ENCODE data around the gene HAUS7. TPM values are rescaled to one million over a fixed set of nuclear protein-coding genes. Genes with fewer than 3 reads are reported as not detected.

The HAUS7 gene
- polyA plus RNA-seq, 1 donor (not counting 4 experiments of a cell fraction or from before 2014, with no cell fraction given), result 13.8 TPM

GRCh38 chrX:153492543-153492942 is 22.2 kb upstream of the HAUS7 start:
- Histone ChIP-seq H3K4me2 (ENCODE audit: control insufficient read depth, extremely low read depth, insufficient read depth, low read depth, low read length) (no peak overlapping the region), H3K27ac (ENCODE audit: control insufficient read depth, insufficient read depth, low read length) (no peak overlapping the region), H3K4me3 (ENCODE audit: control insufficient read depth in 2 of 3, extremely low read depth in 1 of 3, insufficient read depth in 2 of 3, low read depth in 1 of 3, low read length in 3 of 3) (no peak overlapping the region), H3K79me2 (ENCODE audit: control insufficient read depth, insufficient read depth, low read length) (no peaks in the 10 kb centered on the region), H3K9ac (ENCODE audit: control insufficient read depth, extremely low read depth, insufficient read depth, low read length) (no peak overlapping the region), H3K4me1 (ENCODE audit: control insufficient read depth, extremely low read depth, insufficient read depth, low read length) (peaks cover 2% of the 10 kb centered on the region), H4K20me1 (ENCODE audit: control insufficient read depth, extremely low read depth, insufficient read depth, low read length) (no peaks in the 10 kb centered on the region), H3K36me3 (ENCODE audit: control insufficient read depth in 2 of 2, extremely low read depth in 1 of 2, insufficient read depth in 2 of 2, low read length in 2 of 2) (no peaks in the 10 kb centered on the region), H2AFZ (ENCODE audit: control insufficient read depth, low read length) (no peak overlapping the region), H3K9me1 (ENCODE audit: control insufficient read depth, extremely low read depth, insufficient read depth, low read length) (no peaks in the 10 kb centered on the region), H3K9me3 (ENCODE audit: control insufficient read depth, low read depth, low read length) (no peaks in the 10 kb centered on the region), H3K27me3 (ENCODE audit: control insufficient read depth, extremely low read depth, insufficient read depth, low read length) (peaks cover 21% of the 10 kb centered on the region)
- DNase-seq (ENCODE audit: low read depth, low spot score), result no peak
- dilution Hi-C loops (cut with MboI; ENCODE audit: extremely low pct_ligation_motif_present, low sequenced_read_pairs), result no loop called here
- TF ChIP-seq EZH2 (IDR thresholded peaks at IDR 0.05; ENCODE audit: low read length) (no peak), CTCF (optimal IDR thresholded peaks at IDR 0.05 in 1 of 3, IDR thresholded peaks at IDR 0.05 in 1 of 3, conservative IDR thresholded peaks at IDR 0.05 in 1 of 3; ENCODE audit: extremely low read depth in 1 of 3, insufficient read depth in 2 of 3, low read length in 3 of 3) (no peak)
- no peak for FAIRE-seq

GRCh38 chrX:153491918-153492317 is 21.5 kb upstream of the HAUS7 start:
- no peak overlapping the region for H3K4me2 ChIP-seq (ENCODE audit: control insufficient read depth, extremely low read depth, insufficient read depth, low read depth, low read length)

More at GRCh38 chrX:153491918-153492317, 21.5 kb upstream of the HAUS7 start:
- H4K20me1 ChIP-seq (ENCODE audit: control insufficient read depth, extremely low read depth, insufficient read depth, low read length), result no peaks in the 10 kb centered on the region
- dilution Hi-C loops (cut with MboI; ENCODE audit: extremely low pct_ligation_motif_present, low sequenced_read_pairs), result no loop called here
- H3K27me3 ChIP-seq (ENCODE audit: control insufficient read depth, extremely low read depth, insufficient read depth, low read length), result peaks cover 21% of the 10 kb centered on the region
- H3K9me1 ChIP-seq (ENCODE audit: control insufficient read depth, extremely low read depth, insufficient read depth, low read length), result no peaks in the 10 kb centered on the region
- no peaks in the 10 kb centered on the region for H3K36me3 ChIP-seq (ENCODE audit: control insufficient read depth in 2 of 2, extremely low read depth in 1 of 2, insufficient read depth in 2 of 2, low read length in 2 of 2)
- H3K4me3 ChIP-seq (ENCODE audit: control insufficient read depth in 2 of 3, extremely low read depth in 1 of 3, insufficient read depth in 2 of 3, low read depth in 1 of 3, low read length in 3 of 3), result no peak overlapping the region
- H3K79me2 ChIP-seq (ENCODE audit: control insufficient read depth, insufficient read depth, low read length), result no peaks in the 10 kb centered on the region
- H3K9me3 ChIP-seq (ENCODE audit: control insufficient read depth, low read depth, low read length), result no peaks in the 10 kb centered on the region
- no peak for FAIRE-seq
- H3K4me1 ChIP-seq (ENCODE audit: control insufficient read depth, extremely low read depth, insufficient read depth, low read length), result peaks cover 2% of the 10 kb centered on the region
- no peak for DNase-seq (ENCODE audit: low read depth, low spot score)
- H3K27ac ChIP-seq (ENCODE audit: control insufficient read depth, insufficient read depth, low read length), result no peak overlapping the region
- H3K9ac ChIP-seq (ENCODE audit: control insufficient read depth, extremely low read depth, insufficient read depth, low read length), result no peak overlapping the region
- H2AFZ ChIP-seq (ENCODE audit: control insufficient read depth, low read length), result no peak overlapping the region
- TF ChIP-seq CTCF (optimal IDR thresholded peaks at IDR 0.05 in 1 of 3, IDR thresholded peaks at IDR 0.05 in 1 of 3, conservative IDR thresholded peaks at IDR 0.05 in 1 of 3; ENCODE audit: extremely low read depth in 1 of 3, insufficient read depth in 2 of 3, low read length in 3 of 3), result no peak
- no peak for TF ChIP-seq EZH2 (IDR thresholded peaks at IDR 0.05; ENCODE audit: low read length)

Measured in keratinocyte (primary cell).